ENCODE results near the gene HSPA1A. TPM values are rescaled to one million over a fixed set of nuclear protein-coding genes. Genes with fewer than 3 reads are reported as not detected.

Gene HSPA1A
- total and polyA plus RNA-seq, 9 of the 15 experiments (the other 6 are each of a cell fraction or from before 2014, with no cell fraction given), result 2.2 to 273 (median 107) TPM

DNA sequence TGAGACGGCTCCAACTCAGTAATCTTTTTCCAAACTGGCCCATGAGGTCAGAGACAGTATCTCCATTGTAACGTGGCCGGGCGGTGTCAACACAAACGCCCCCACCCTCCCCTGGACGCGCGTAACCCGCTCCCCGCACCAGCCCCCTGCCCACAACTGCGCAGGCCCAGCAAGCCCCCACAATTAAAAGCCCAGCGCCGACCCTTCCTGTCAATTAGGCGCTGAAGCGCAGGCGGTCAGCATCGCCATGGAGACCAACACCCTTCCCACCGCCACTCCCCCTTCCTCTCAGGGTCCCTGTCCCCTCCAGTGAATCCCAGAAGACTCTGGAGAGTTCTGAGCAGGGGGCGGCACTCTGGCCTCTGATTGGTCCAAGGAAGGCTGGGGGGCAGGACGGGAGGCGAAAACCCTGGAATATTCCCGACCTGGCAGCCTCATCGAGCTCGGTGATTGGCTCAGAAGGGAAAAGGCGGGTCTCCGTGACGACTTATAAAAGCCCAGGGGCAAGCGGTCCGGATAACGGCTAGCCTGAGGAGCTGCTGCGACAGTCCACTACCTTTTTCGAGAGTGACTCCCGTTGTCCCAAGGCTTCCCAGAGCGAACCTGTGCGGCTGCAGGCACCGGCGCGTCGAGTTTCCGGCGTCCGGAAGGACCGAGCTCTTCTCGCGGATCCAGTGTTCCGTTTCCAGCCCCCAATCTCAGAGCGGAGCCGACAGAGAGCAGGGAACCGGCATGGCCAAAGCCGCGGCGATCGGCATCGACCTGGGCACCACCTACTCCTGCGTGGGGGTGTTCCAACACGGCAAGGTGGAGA, at the start of gene HSPA1A, which contains the start of gene HSPA1L (continued):
- no peak for TF ChIP-seq EWSR1 (IDR thresholded peaks at IDR 0.05; ENCODE audit: borderline replicate concordance, low read depth, partially characterized antibody)
- TF ChIP-seq COPS2 (conservative IDR thresholded peaks at IDR 0.05), result no peak
- no peak; the same call in none of the 2 replicates for TF ChIP-seq EGR1 (conservative IDR thresholded peaks at IDR 0.05)
- TF ChIP-seq ZNF778 (CRISPR knock-in tag; IDR thresholded peaks at IDR 0.05), result no peak
- peak; percentile 98 for TF ChIP-seq TAF1 (IDR thresholded peaks at IDR 0.05; ENCODE audit: control insufficient read depth, extremely low read depth, insufficient read depth, low read length, severe bottlenecking)
- no peak for TF ChIP-seq ZNF175 (CRISPR knock-in tag; IDR thresholded peaks at IDR 0.05; ENCODE audit: low read depth)
- peak; percentile 46; the same call in 1 of the 2 replicates for TF ChIP-seq SMARCE1 (IDR thresholded peaks at IDR 0.05)
- peak; percentile 83; the same call in 1 of the 2 replicates for TF ChIP-seq FOXK1 (CRISPR knock-in tag; IDR thresholded peaks at IDR 0.05; ENCODE audit: borderline replicate concordance)
- TF ChIP-seq ZNF717 (CRISPR knock-in tag; IDR thresholded peaks at IDR 0.05), result 0 out of 2 replicates have a peak, but pooled peaks have one; percentile 23
- TF ChIP-seq ZFX (CRISPR knock-in tag; IDR thresholded peaks at IDR 0.05), result peak; percentile 47; the same call in 1 of the 2 replicates
- TF ChIP-seq JUNB (CRISPR knock-in tag; conservative IDR thresholded peaks at IDR 0.05), result 0 out of 2 replicates have a peak, but pooled peaks have one; percentile 34
- TF ChIP-seq DDX20 (tag; IDR thresholded peaks at IDR 0.05; ENCODE audit: low read depth), result no peak
- peak; percentile 55; the same call in 1 of the 2 replicates for TF ChIP-seq LCOR (CRISPR knock-in tag; IDR thresholded peaks at IDR 0.05)
- TF ChIP-seq BHLHE40 (IDR thresholded peaks at IDR 0.05; ENCODE audit: low read length), result peak; percentile 41
- no peak for TF ChIP-seq RBM17 (IDR thresholded peaks at IDR 0.05; ENCODE audit: borderline replicate concordance, low read depth, low read length)
- TF ChIP-seq CREM (IDR thresholded peaks at IDR 0.05; ENCODE audit: low read depth), result peak; percentile 27
- no peak for TF ChIP-seq SLC30A9 (CRISPR knock-in tag; IDR thresholded peaks at IDR 0.05)
- 0 out of 2 replicates have a peak, but pooled peaks have one; percentile 9 for TF ChIP-seq FOXM1 (IDR thresholded peaks at IDR 0.05; ENCODE audit: low read depth)
- TF ChIP-seq FOXM1 (CRISPR knock-in tag; IDR thresholded peaks at IDR 0.05; ENCODE audit: low read depth), result no peak
- TF ChIP-seq, protein P1, sequence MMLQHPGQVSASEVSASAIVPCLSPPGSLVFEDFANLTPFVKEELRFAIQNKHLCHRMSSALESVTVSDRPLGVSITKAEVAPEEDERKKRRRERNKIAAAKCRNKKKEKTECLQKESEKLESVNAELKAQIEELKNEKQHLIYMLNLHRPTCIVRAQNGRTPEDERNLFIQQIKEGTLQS (IDR thresholded peaks at IDR 0.05), result no peak
- TF ChIP-seq, protein P1 (CRISPR knock-in tag; conservative IDR thresholded peaks at IDR 0.05), result peak; percentile 6; the same call in 1 of the 2 replicates
- TF ChIP-seq TCF3 (CRISPR knock-in tag; IDR thresholded peaks at IDR 0.05), result peak; percentile 28; the same call in 1 of the 2 replicates
- peak; percentile 90 for TF ChIP-seq NFYB (IDR thresholded peaks at IDR 0.05; ENCODE audit: extremely low read depth, insufficient read length)
- TF ChIP-seq, protein P2, sequence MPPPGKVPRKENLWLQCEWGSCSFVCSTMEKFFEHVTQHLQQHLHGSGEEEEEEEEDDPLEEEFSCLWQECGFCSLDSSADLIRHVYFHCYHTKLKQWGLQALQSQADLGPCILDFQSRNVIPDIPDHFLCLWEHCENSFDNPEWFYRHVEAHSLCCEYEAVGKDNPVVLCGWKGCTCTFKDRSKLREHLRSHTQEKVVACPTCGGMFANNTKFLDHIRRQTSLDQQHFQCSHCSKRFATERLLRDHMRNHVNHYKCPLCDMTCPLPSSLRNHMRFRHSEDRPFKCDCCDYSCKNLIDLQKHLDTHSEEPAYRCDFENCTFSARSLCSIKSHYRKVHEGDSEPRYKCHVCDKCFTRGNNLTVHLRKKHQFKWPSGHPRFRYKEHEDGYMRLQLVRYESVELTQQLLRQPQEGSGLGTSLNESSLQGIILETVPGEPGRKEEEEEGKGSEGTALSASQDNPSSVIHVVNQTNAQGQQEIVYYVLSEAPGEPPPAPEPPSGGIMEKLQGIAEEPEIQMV (tag; conservative IDR thresholded peaks at IDR 0.05; ENCODE audit: low read depth), result no peak
